ENCODE results near the gene CCDC33. TPM values are rescaled to one million over a fixed set of nuclear protein-coding genes. Genes with fewer than 3 reads are reported as not detected.

Gene CCDC33
- total RNA-seq, 1 experiment from 2014 or later, result not detected

GRCh38 chr15:74192751-74193150 lies 43.4 kb upstream of the CCDC33 start:
- H3K27me3 ChIP-seq (replicated peaks; ENCODE audit: control insufficient read depth, insufficient read depth, low read length), result no peaks in the 10 kb centered on the region
- H3K4me1 ChIP-seq, result peaks cover 15% of the 10 kb centered on the region
- peaks cover 7% of the 10 kb centered on the region for H3K4me1 Mint-ChIP-seq (ENCODE audit: low read depth, unreplicated experiment)
- peaks cover 5% of the 10 kb centered on the region for H3K36me3 Mint-ChIP-seq (ENCODE audit: insufficient read depth, unreplicated experiment)
- no peaks in the 10 kb centered on the region for H3K36me3 ChIP-seq (ENCODE audit: control insufficient read depth, insufficient read depth, low read length)
- no peak overlapping the region for H3K4me3 Mint-ChIP-seq (ENCODE audit: unreplicated experiment)
- no TSS peak for BruUV-seq (replicated peaks)
- no peak overlapping the region for H3K4me3 ChIP-seq (ENCODE audit: low read depth, low read length)
- H3K27me3 Mint-ChIP-seq (ENCODE audit: insufficient read depth, unreplicated experiment), result no peaks in the 10 kb centered on the region
- DNase-seq, result no peak
- no peaks in the 10 kb centered on the region for H3K9me3 ChIP-seq
- H3K27ac Mint-ChIP-seq (ENCODE audit: unreplicated experiment), result no peak overlapping the region
- ChIA-PET CTCF (no interaction called here), POLR2A (no interaction called here)
- no peak for TF ChIP-seq CTCF (IDR thresholded peaks at IDR 0.05; ENCODE audit: insufficient read depth in 1 of 2, low read depth in 1 of 2, low read length in 1 of 2, severe bottlenecking in 1 of 2, unreplicated experiment in 1 of 2)
- intact Hi-C loops (cut with micrococcal nuclease; ENCODE audit: unreplicated experiment), result no loop called here
- no peaks in the 10 kb centered on the region for H3K9me3 Mint-ChIP-seq (ENCODE audit: unreplicated experiment)

DNA sequence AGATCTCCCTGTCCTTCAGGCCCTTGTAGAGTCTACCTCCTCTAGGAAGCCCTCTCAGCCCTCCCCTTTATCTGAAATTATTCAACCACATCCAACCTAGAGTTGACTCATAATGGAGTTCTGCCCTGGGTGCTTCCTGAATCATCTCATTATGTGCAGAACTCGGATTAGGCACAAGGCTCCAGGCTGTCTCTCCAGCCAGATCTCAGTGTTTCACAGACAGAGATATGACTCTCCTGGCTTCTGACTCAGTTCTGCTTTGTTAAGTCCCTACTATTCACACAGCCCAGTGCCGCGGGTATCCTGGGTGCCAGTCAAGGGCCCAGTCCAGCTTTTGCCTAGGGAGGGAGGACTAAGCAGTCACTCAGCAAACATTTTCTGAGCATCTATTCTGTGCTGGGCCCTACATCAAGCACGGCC lies 42.8 kb upstream of the CCDC33 start:
- H3K27me3 ChIP-seq (replicated peaks; ENCODE audit: control insufficient read depth, insufficient read depth, low read length), result no peaks in the 10 kb centered on the region
- BruUV-seq (replicated peaks), result no TSS peak
- no peaks in the 10 kb centered on the region for H3K9me3 ChIP-seq
- intact Hi-C loops (cut with micrococcal nuclease; ENCODE audit: unreplicated experiment), result no loop called here
- H3K4me1 Mint-ChIP-seq (ENCODE audit: low read depth, unreplicated experiment), result peaks cover 7% of the 10 kb centered on the region
- no peak for TF ChIP-seq CTCF (IDR thresholded peaks at IDR 0.05; ENCODE audit: insufficient read depth in 1 of 2, low read depth in 1 of 2, low read length in 1 of 2, severe bottlenecking in 1 of 2, unreplicated experiment in 1 of 2)
- H3K36me3 Mint-ChIP-seq (ENCODE audit: insufficient read depth, unreplicated experiment), result peaks cover 5% of the 10 kb centered on the region
- H3K4me1 ChIP-seq, result peaks cover 15% of the 10 kb centered on the region
- CTCF ChIA-PET, result no interaction called here
- H3K27me3 Mint-ChIP-seq (ENCODE audit: insufficient read depth, unreplicated experiment), result no peaks in the 10 kb centered on the region
- H3K36me3 ChIP-seq (ENCODE audit: control insufficient read depth, insufficient read depth, low read length), result no peaks in the 10 kb centered on the region
- no peak overlapping the region for H3K4me3 Mint-ChIP-seq (ENCODE audit: unreplicated experiment)
- H3K27ac Mint-ChIP-seq (ENCODE audit: unreplicated experiment), result no peak overlapping the region
- DNase-seq, result no peak
- POLR2A ChIA-PET, result no interaction called here
- H3K4me3 ChIP-seq (ENCODE audit: low read depth, low read length), result no peak overlapping the region
- no peaks in the 10 kb centered on the region for H3K9me3 Mint-ChIP-seq (ENCODE audit: unreplicated experiment)

- BruUV-seq (replicated peaks), result no TSS peak
- Histone ChIP-seq H3K27me3 (replicated peaks; ENCODE audit: control insufficient read depth, insufficient read depth, low read length) (no peaks in the 10 kb centered on the region), H3K9me3 (no peaks in the 10 kb centered on the region), H3K4me3 (ENCODE audit: low read depth, low read length) (no peak overlapping the region), H3K4me1 (peaks cover 15% of the 10 kb centered on the region), H3K36me3 (ENCODE audit: control insufficient read depth, insufficient read depth, low read length) (no peaks in the 10 kb centered on the region)
- Mint-ChIP-seq H3K9me3 (ENCODE audit: unreplicated experiment) (no peaks in the 10 kb centered on the region), H3K27me3 (ENCODE audit: insufficient read depth, unreplicated experiment) (no peaks in the 10 kb centered on the region), H3K4me1 (ENCODE audit: low read depth, unreplicated experiment) (peaks cover 7% of the 10 kb centered on the region), H3K36me3 (ENCODE audit: insufficient read depth, unreplicated experiment) (peaks cover 5% of the 10 kb centered on the region), H3K27ac (ENCODE audit: unreplicated experiment) (no peak overlapping the region), H3K4me3 (ENCODE audit: unreplicated experiment) (no peak overlapping the region)
- TF ChIP-seq CTCF (IDR thresholded peaks at IDR 0.05; ENCODE audit: insufficient read depth in 1 of 2, low read depth in 1 of 2, low read length in 1 of 2, severe bottlenecking in 1 of 2, unreplicated experiment in 1 of 2), result no peak
- DNase-seq, result no peak
- CTCF ChIA-PET, result no interaction called here
- POLR2A ChIA-PET, result no interaction called here
- intact Hi-C loops (cut with micrococcal nuclease; ENCODE audit: unreplicated experiment), result no loop called here
Measured at GRCh38 chr15:74193905-74194304, 42.2 kb upstream of the CCDC33 start.
